ENCODE measurements around the gene PKLR. TPM values are rescaled to one million over a fixed set of nuclear protein-coding genes. Genes with fewer than 3 reads are reported as not detected.

PKLR gene
- total and polyA plus RNA-seq, 4 donors, result 10.4 to 56.1 (median 40.6) TPM

DNA sequence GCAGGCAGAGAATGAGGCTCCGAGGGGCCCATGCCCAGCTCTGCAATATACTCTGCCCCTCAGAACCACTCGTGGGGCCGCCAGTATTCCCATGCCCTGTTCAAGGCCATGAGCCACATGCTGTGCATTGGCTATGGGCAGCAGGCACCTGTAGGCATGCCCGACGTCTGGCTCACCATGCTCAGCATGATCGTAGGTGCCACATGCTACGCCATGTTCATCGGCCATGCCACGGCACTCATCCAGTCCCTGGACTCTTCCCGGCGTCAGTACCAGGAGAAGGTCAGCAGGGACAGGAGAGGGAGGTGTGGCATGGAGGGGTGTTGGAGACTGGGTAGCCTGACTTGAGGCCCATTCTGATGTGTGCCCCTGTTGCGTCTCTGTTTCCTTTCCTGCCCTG lies 16.8 kb downstream of the PKLR start:
- H3K36me3 ChIP-seq (ENCODE audit: control insufficient read depth in 4 of 4, insufficient read depth in 3 of 4, low read depth in 1 of 4, low read length in 3 of 4), result peaks cover 0 to 2% (median under 1%) of the 10 kb centered on the region in 4 donors
- 95% methylated on average over 12 of the region's 12 CpGs for WGBS
- TF ChIP-seq FOXA1 (IDR thresholded peaks at IDR 0.05) (no peak), RAD21 (IDR thresholded peaks at IDR 0.05) (no peak), HNF4A (conservative IDR thresholded peaks at IDR 0.05) (no peak), JUND (IDR thresholded peaks at IDR 0.05) (no peak), RXRA (IDR thresholded peaks at IDR 0.05) (no peak), FOXA2 (IDR thresholded peaks at IDR 0.05) (no peak), SP1 (IDR thresholded peaks at IDR 0.05) (no peak), HNF4G (IDR thresholded peaks at IDR 0.05) (no peak), NR2F2 (IDR thresholded peaks at IDR 0.05) (no peak)
- TF ChIP-seq, protein P1, sequence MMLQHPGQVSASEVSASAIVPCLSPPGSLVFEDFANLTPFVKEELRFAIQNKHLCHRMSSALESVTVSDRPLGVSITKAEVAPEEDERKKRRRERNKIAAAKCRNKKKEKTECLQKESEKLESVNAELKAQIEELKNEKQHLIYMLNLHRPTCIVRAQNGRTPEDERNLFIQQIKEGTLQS (IDR thresholded peaks at IDR 0.05), result no peak
- TF ChIP-seq, protein P2, sequence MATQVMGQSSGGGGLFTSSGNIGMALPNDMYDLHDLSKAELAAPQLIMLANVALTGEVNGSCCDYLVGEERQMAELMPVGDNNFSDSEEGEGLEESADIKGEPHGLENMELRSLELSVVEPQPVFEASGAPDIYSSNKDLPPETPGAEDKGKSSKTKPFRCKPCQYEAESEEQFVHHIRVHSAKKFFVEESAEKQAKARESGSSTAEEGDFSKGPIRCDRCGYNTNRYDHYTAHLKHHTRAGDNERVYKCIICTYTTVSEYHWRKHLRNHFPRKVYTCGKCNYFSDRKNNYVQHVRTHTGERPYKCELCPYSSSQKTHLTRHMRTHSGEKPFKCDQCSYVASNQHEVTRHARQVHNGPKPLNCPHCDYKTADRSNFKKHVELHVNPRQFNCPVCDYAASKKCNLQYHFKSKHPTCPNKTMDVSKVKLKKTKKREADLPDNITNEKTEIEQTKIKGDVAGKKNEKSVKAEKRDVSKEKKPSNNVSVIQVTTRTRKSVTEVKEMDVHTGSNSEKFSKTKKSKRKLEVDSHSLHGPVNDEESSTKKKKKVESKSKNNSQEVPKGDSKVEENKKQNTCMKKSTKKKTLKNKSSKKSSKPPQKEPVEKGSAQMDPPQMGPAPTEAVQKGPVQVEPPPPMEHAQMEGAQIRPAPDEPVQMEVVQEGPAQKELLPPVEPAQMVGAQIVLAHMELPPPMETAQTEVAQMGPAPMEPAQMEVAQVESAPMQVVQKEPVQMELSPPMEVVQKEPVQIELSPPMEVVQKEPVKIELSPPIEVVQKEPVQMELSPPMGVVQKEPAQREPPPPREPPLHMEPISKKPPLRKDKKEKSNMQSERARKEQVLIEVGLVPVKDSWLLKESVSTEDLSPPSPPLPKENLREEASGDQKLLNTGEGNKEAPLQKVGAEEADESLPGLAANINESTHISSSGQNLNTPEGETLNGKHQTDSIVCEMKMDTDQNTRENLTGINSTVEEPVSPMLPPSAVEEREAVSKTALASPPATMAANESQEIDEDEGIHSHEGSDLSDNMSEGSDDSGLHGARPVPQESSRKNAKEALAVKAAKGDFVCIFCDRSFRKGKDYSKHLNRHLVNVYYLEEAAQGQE (IDR thresholded peaks at IDR 0.05), result no peak

DNA sequence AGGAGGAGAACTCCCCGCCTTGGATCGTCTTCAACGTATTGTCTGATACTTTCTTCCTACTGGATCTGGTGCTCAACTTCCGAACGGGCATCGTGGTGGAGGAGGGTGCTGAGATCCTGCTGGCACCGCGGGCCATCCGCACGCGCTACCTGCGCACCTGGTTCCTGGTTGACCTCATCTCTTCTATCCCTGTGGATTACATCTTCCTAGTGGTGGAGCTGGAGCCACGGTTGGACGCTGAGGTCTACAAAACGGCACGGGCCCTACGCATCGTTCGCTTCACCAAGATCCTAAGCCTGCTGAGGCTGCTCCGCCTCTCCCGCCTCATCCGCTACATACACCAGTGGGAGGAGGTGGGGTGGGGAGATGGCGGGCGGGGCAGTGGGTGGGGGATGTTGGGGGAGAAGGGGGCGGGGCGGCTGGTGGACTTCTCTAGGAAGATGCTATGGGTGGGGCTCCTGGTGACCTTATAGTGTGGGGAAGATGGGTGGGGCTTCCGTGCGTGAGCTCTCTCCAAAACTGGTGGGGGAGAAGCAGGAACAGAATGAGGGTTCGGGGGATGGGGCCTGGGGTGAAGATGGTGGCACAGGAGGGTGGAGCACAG lies 18.6 kb downstream of the PKLR start:
- no peak overlapping the region for H3K9ac ChIP-seq (ENCODE audit: low read depth in 1 of 2, low read length in 2 of 2)
- no peaks in the 10 kb centered on the region for H3K9me3 ChIP-seq (ENCODE audit: control insufficient read depth in 4 of 4, low read length in 3 of 4)
- no peak for DNase-seq (ENCODE audit: low spot score)
- WGBS, result 95% methylated on average over 29 of the region's 29 CpGs
- H3K27ac ChIP-seq (ENCODE audit: low read depth in 1 of 2, low read length in 2 of 2), result no peak overlapping the region
- no peaks in the 10 kb centered on the region for H3K36me3 ChIP-seq (ENCODE audit: control insufficient read depth in 4 of 4, insufficient read depth in 3 of 4, low read depth in 1 of 4, low read length in 3 of 4)
- no peaks in the 10 kb centered on the region for H3K27me3 ChIP-seq (ENCODE audit: control insufficient read depth in 4 of 4, insufficient read depth in 4 of 4, low read length in 3 of 4)
- H3K4me3 ChIP-seq (ENCODE audit: low read depth in 1 of 3, low read length in 3 of 3), result no peak overlapping the region
- peaks cover 10 to 32% (median 16%) of the 10 kb centered on the region in 4 donors for H3K4me1 ChIP-seq (ENCODE audit: control insufficient read depth in 4 of 4, insufficient read depth in 4 of 4, low read length in 3 of 4)
- TF ChIP-seq JUND (IDR thresholded peaks at IDR 0.05) (no peak), YY1 (IDR thresholded peaks at IDR 0.05) (no peak), FOXA2 (IDR thresholded peaks at IDR 0.05) (no peak), HNF4G (IDR thresholded peaks at IDR 0.05) (no peak), TAF1 (conservative IDR thresholded peaks at IDR 0.05) (no peak)
- TF ChIP-seq, protein P3, sequence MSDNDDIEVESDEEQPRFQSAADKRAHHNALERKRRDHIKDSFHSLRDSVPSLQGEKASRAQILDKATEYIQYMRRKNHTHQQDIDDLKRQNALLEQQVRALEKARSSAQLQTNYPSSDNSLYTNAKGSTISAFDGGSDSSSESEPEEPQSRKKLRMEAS (IDR thresholded peaks at IDR 0.05), result no peak

More for the DNA sequence above, 16.8 kb downstream of the PKLR start:
- Histone ChIP-seq H3K9ac (ENCODE audit: low read depth in 1 of 2, low read length in 2 of 2) (no peak overlapping the region), H3K27me3 (ENCODE audit: control insufficient read depth in 4 of 4, insufficient read depth in 4 of 4, low read length in 3 of 4) (no peaks in the 10 kb centered on the region), H3K4me1 (ENCODE audit: control insufficient read depth in 4 of 4, insufficient read depth in 4 of 4, low read length in 3 of 4) (peaks cover 2 to 20% (median 7%) of the 10 kb centered on the region in 4 donors), H3K4me3 (ENCODE audit: low read depth in 1 of 3, low read length in 3 of 3) (no peak overlapping the region), H3K9me3 (ENCODE audit: control insufficient read depth in 4 of 4, low read length in 3 of 4) (no peaks in the 10 kb centered on the region), H3K27ac (ENCODE audit: low read depth in 1 of 2, low read length in 2 of 2) (no peak overlapping the region)
- no peak for DNase-seq (ENCODE audit: low spot score)

DNA sequence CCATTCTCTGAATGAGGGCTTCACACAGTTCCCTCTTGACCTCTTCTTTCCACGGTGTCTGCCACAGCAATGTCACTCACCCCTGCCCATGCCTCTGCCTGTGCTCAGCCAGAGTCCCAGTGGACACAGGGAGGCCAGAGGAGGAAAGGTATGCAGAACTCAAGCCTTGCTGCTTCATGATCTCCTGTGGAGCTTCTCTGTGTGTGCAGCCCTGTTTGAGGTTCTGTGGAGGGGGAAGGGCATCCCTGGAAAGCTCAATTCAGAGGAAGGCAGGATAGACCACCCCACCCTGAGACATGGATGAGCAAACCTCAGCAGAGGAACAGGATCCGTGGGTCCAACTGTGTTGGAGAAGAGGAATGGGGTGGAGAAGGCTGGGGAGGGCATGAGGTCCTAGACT lies 22.0 kb downstream of the PKLR start:
- Histone ChIP-seq H3K9ac (ENCODE audit: low read depth in 1 of 2, low read length in 2 of 2) (no peak overlapping the region), H3K27ac (ENCODE audit: low read depth in 1 of 2, low read length in 2 of 2) (no peak overlapping the region), H3K4me1 (ENCODE audit: control insufficient read depth in 4 of 4, insufficient read depth in 4 of 4, low read length in 3 of 4) (peaks cover 8 to 18% (median 16%) of the 10 kb centered on the region in 4 donors), H3K27me3 (ENCODE audit: control insufficient read depth in 4 of 4, insufficient read depth in 4 of 4, low read length in 3 of 4) (no peaks in the 10 kb centered on the region), H3K36me3 (ENCODE audit: control insufficient read depth in 4 of 4, insufficient read depth in 3 of 4, low read depth in 1 of 4, low read length in 3 of 4) (no peaks in the 10 kb centered on the region), H3K9me3 (ENCODE audit: control insufficient read depth in 4 of 4, low read length in 3 of 4) (no peaks in the 10 kb centered on the region), H3K4me3 (ENCODE audit: low read depth in 1 of 3, low read length in 3 of 3) (no peak overlapping the region)
- TF ChIP-seq HNF4G (IDR thresholded peaks at IDR 0.05), result no peak
- TF ChIP-seq, protein P4, sequence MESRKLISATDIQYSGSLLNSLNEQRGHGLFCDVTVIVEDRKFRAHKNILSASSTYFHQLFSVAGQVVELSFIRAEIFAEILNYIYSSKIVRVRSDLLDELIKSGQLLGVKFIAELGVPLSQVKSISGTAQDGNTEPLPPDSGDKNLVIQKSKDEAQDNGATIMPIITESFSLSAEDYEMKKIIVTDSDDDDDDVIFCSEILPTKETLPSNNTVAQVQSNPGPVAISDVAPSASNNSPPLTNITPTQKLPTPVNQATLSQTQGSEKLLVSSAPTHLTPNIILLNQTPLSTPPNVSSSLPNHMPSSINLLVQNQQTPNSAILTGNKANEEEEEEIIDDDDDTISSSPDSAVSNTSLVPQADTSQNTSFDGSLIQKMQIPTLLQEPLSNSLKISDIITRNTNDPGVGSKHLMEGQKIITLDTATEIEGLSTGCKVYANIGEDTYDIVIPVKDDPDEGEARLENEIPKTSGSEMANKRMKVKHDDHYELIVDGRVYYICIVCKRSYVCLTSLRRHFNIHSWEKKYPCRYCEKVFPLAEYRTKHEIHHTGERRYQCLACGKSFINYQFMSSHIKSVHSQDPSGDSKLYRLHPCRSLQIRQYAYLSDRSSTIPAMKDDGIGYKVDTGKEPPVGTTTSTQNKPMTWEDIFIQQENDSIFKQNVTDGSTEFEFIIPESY (IDR thresholded peaks at IDR 0.05), result no peak
- no peak for TF ChIP-seq FOXA1 (IDR thresholded peaks at IDR 0.05)
- TF ChIP-seq, protein P2 (IDR thresholded peaks at IDR 0.05), result no peak
- no peak for TF ChIP-seq HNF4A (conservative IDR thresholded peaks at IDR 0.05)
- TF ChIP-seq, protein P3 (IDR thresholded peaks at IDR 0.05), result no peak
- TF ChIP-seq EGR1 (IDR thresholded peaks at IDR 0.05; ENCODE audit: low read depth in 2 of 2), result no peak
- no peak for TF ChIP-seq RAD21 (IDR thresholded peaks at IDR 0.05)
- 70% methylated on average over 2 of the region's 2 CpGs for whole genome bisulfite sequencing
- DNase-seq (ENCODE audit: low spot score), result no peak
